ENCODE results near the gene NHSL1. TPM values are rescaled to one million over a fixed set of nuclear protein-coding genes. Genes with fewer than 3 reads are reported as not detected.

NHSL1 gene
- total RNA-seq, 1 donor from 2014 or later = 23.1 TPM

DNA sequence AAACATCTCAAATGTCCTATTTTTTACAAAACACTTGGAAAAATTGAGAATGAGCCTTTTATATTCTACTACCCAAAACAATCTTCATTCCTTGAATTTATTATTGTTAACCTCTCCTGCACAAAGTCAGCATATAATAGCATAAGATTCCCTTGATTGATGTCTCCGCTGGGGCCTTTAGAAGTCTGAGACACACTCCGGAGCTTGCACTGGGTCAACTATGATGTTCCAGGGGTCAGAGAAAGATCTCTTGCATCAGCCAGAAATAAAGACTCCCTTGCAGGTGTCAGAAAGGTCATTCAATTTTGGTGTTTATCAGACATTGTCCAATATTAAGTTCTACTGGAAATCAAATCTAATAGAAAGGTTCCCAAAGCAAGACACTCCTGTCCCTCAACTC, 29.7 kb upstream of the NHSL1 start:
- Histone ChIP-seq H3K27me3 (no peaks in the 10 kb centered on the region), H3K27ac (no peak overlapping the region), H3K36me3 (no peaks in the 10 kb centered on the region), H3K4me3 (no peak overlapping the region), H3K9me3 (no peaks in the 10 kb centered on the region), H3K4me1 (no peaks in the 10 kb centered on the region)
- no peak for TF ChIP-seq POLR2A (IDR thresholded peaks at IDR 0.05)
- TF ChIP-seq, protein P1, sequence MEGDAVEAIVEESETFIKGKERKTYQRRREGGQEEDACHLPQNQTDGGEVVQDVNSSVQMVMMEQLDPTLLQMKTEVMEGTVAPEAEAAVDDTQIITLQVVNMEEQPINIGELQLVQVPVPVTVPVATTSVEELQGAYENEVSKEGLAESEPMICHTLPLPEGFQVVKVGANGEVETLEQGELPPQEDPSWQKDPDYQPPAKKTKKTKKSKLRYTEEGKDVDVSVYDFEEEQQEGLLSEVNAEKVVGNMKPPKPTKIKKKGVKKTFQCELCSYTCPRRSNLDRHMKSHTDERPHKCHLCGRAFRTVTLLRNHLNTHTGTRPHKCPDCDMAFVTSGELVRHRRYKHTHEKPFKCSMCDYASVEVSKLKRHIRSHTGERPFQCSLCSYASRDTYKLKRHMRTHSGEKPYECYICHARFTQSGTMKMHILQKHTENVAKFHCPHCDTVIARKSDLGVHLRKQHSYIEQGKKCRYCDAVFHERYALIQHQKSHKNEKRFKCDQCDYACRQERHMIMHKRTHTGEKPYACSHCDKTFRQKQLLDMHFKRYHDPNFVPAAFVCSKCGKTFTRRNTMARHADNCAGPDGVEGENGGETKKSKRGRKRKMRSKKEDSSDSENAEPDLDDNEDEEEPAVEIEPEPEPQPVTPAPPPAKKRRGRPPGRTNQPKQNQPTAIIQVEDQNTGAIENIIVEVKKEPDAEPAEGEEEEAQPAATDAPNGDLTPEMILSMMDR (IDR thresholded peaks at IDR 0.05) = no peak
- TF ChIP-seq POLR2AphosphoS5 (IDR thresholded peaks at IDR 0.05; ENCODE audit: insufficient read depth in 1 of 2, low read depth in 1 of 2) = no peak
- DNase-seq (ENCODE audit: extremely low spot score in 2 of 2) = no peak
- intact Hi-C loops (cut with DNase I) = no loop called here

DNA sequence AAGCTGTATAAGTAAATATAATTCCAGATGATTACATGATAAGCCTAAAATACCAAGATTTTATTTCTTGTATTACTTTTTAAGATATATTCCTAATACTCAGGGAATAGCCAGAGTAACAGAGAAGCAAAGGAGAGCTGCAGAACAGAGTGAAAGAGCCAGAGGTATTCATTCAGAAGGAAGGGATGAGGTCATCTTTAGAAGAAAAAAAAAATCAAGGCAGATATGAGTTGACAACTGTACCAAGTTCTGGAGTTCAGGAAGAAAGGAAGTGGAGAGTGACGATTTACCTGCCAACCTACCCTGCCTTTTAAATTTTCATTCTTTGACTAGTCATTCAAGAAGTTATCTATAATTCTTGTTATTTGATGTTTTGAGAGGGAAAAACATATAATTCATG, 28.8 kb upstream of the NHSL1 start:
- Histone ChIP-seq H3K4me3 (no peak overlapping the region), H3K27me3 (no peaks in the 10 kb centered on the region), H3K9me3 (no peaks in the 10 kb centered on the region), H3K4me1 (no peaks in the 10 kb centered on the region), H3K36me3 (no peaks in the 10 kb centered on the region), H3K27ac (no peak overlapping the region)
- intact Hi-C loops (cut with DNase I) = no loop called here
- TF ChIP-seq, protein P1 (IDR thresholded peaks at IDR 0.05) = no peak
- TF ChIP-seq POLR2A (IDR thresholded peaks at IDR 0.05) (no peak), POLR2AphosphoS5 (IDR thresholded peaks at IDR 0.05; ENCODE audit: insufficient read depth in 1 of 2, low read depth in 1 of 2) (no peak)
- no peak for DNase-seq (ENCODE audit: extremely low spot score in 2 of 2)

DNA sequence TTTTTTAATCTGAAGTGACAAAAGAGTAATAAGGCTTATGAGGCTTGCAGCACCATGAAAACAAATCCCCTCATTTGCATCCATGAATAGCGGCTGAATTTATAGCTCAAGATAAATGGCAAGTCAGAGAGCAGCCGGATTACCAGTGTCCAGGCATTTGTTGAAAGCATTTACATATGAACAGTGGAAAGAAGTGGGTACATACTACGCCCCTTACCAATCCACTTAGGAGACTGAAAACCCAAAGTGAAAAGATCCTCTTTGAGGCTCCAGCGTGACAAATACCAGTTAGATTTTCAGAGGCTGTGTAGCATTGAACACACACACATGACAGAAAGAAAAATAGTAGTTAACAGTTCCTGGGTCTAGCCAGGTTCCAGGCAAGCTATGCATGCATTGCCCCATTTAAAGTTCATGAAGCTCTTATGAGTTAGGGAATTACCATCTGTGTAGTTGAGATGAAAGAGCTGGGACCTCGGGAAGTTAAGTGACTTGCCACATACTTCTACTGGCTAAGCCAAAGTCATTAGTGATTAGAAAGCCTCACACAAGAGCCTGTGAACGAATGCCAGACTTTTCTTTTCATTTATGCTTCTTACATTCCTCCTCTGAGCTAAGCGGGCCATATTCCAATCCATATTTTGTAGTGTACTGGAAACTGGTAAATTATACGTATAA, 28.3 kb upstream of the NHSL1 start:
- Histone ChIP-seq H3K36me3 (no peaks in the 10 kb centered on the region), H3K27ac (no peak overlapping the region), H3K4me3 (no peak overlapping the region), H3K4me1 (no peaks in the 10 kb centered on the region), H3K9me3 (no peaks in the 10 kb centered on the region), H3K27me3 (no peaks in the 10 kb centered on the region)
- DNase-seq (ENCODE audit: extremely low spot score in 2 of 2) = no peak
- TF ChIP-seq POLR2A (IDR thresholded peaks at IDR 0.05) (no peak), POLR2AphosphoS5 (IDR thresholded peaks at IDR 0.05; ENCODE audit: insufficient read depth in 1 of 2, low read depth in 1 of 2) (no peak)
- TF ChIP-seq, protein P1 (IDR thresholded peaks at IDR 0.05) = no peak
- intact Hi-C loops (cut with DNase I) = no loop called here

DNA sequence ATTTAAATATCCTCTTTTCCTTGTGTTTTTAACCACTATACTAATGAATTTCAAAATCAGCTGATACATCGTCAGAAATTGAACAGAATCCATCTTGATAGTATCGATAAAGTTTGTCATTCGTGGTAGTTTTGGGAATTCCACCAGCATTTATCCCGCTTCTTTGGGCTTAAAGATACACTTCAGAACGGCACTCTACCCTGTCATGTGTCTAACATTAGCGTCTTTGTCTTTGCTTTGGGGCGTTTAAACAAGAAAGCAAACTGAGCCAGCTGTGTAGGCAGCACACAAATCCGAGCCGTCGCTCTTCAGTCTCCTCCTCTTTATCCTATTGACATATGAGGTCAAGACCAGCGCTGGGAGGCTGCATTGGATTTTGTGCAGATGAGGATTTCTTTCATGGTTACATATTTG, 27.5 kb upstream of the NHSL1 start:
- H3K27me3 ChIP-seq = no peaks in the 10 kb centered on the region
- TF ChIP-seq POLR2AphosphoS5 (IDR thresholded peaks at IDR 0.05; ENCODE audit: insufficient read depth in 1 of 2, low read depth in 1 of 2) (no peak), POLR2A (IDR thresholded peaks at IDR 0.05) (no peak)
- TF ChIP-seq, protein P1 (IDR thresholded peaks at IDR 0.05) = no peak
- no peaks in the 10 kb centered on the region for H3K9me3 ChIP-seq
- H3K4me3 ChIP-seq = no peak overlapping the region
- no peak for DNase-seq (ENCODE audit: extremely low spot score in 2 of 2)
- H3K4me1 ChIP-seq = no peaks in the 10 kb centered on the region
- H3K36me3 ChIP-seq = no peaks in the 10 kb centered on the region
- intact Hi-C loops (cut with DNase I) = no loop called here
- no peak overlapping the region for H3K27ac ChIP-seq

GRCh38 chr6:138525355-138525754, 26.1 kb upstream of the NHSL1 start:
- Histone ChIP-seq H3K4me1 (no peaks in the 10 kb centered on the region), H3K36me3 (no peaks in the 10 kb centered on the region), H3K9me3 (no peaks in the 10 kb centered on the region), H3K4me3 (no peak overlapping the region), H3K27me3 (no peaks in the 10 kb centered on the region), H3K27ac (no peak overlapping the region)
- no peak for TF ChIP-seq POLR2AphosphoS5 (IDR thresholded peaks at IDR 0.05; ENCODE audit: insufficient read depth in 1 of 2, low read depth in 1 of 2)
- TF ChIP-seq, protein P1 (IDR thresholded peaks at IDR 0.05) = no peak
- TF ChIP-seq POLR2A (IDR thresholded peaks at IDR 0.05) = no peak
- intact Hi-C loops (cut with DNase I) = no loop called here
- no peak for DNase-seq (ENCODE audit: extremely low spot score in 2 of 2)
